H1 (cell line): ENCODE results near the gene GOLGA2. TPM values are rescaled to one million over a fixed set of nuclear protein-coding genes. Genes with fewer than 3 reads are reported as not detected.

Experiments
- CBX5 ChIP-seq: fragments of 300-800, 300-1000 bp; sonication (generic); IDR thresholded peaks from 2 replicates; pipeline ENCODE4 v1.7.1; 2016; ENCODE audit warnings: antibody characterized with exemption, low read length, low read depth
- CHD1 ChIP-seq: IDR thresholded peaks from 2 replicates; pipeline ENCODE4 v1.6.1; 2012; ENCODE audit warnings: low read depth, low read length, improper control_type of control experiment
- KDM1A ChIP-seq: fragments of 200-600, 300-600 bp; sonication (generic); IDR thresholded peaks from 2 replicates; pipeline ENCODE4 v1.7.1; 2016; ENCODE audit warnings: mild to moderate bottlenecking, low read length, borderline replicate concordance
- KDM5A ChIP-seq: fragments of 200-600 bp; IDR thresholded peaks from 2 replicates; pipeline ENCODE4 v1.7.1; 2012; ENCODE audit warnings: mild to moderate bottlenecking, low read length, inconsistent platforms, mixed read lengths
- SAP30 ChIP-seq: fragments of 300-600 bp; sonication (generic); IDR thresholded peaks from 2 replicates; pipeline ENCODE4 v1.7.1; 2012; ENCODE audit warnings: low read length, moderate library complexity, mild to moderate bottlenecking, inconsistent platforms; ENCODE audit not compliant: insufficient read depth, insufficient replicate concordance
- polyA plus RNA-seq, 7 experiments: library from polyadenylated mRNA; depleted of rRNA in 3 of 7; stranded (reverse) in 5 of 7; unstranded in 2 of 7; fragments of >200 nt in 5 of 7; fragments of 200-250 nt in 2 of 7; gene quantifications; 1 replicate in 5 of 7; 2 replicates in 1 of 7; 4 replicates in 1 of 7; pipeline versions ENCODE4 v1.2.1 to v1.2.3, GENCODE V29; 2011 to 2013; ENCODE audit warnings: missing spikeins in 2 of 7, mixed read lengths in 2 of 7
- total RNA-seq: library from RNA; stranded (reverse); fragmentation: NEBNext Ultra II Directional; extraction: Animal tissue kit (Norgen Biotek cat#: 25700); gene quantifications from 2 replicates; pipeline ENCODE4 v1.2.1, GENCODE V29; 2021
- TF ChIP-seq, protein P1 (sequence below): IDR thresholded peaks from 2 replicates; pipeline ENCODE4 v1.6.1; 2012; ENCODE audit warnings: inconsistent platforms
- TF ChIP-seq, protein P2 (sequence below): IDR thresholded peaks from 2 replicates; pipeline ENCODE4 v1.6.1; 2011; ENCODE audit warnings: low read length, improper control_type of control experiment
- TF ChIP-seq, protein P3 (sequence below): IDR thresholded peaks from 2 replicates; pipeline ENCODE4 v1.6.1; 2012; ENCODE audit warnings: inconsistent platforms

Gene GOLGA2
- total and polyA plus RNA-seq, 2 of the 8 experiments (the other 6 are each of a cell fraction or from before 2014, with no cell fraction given) = 13.1 to 43.6 TPM

DNA sequence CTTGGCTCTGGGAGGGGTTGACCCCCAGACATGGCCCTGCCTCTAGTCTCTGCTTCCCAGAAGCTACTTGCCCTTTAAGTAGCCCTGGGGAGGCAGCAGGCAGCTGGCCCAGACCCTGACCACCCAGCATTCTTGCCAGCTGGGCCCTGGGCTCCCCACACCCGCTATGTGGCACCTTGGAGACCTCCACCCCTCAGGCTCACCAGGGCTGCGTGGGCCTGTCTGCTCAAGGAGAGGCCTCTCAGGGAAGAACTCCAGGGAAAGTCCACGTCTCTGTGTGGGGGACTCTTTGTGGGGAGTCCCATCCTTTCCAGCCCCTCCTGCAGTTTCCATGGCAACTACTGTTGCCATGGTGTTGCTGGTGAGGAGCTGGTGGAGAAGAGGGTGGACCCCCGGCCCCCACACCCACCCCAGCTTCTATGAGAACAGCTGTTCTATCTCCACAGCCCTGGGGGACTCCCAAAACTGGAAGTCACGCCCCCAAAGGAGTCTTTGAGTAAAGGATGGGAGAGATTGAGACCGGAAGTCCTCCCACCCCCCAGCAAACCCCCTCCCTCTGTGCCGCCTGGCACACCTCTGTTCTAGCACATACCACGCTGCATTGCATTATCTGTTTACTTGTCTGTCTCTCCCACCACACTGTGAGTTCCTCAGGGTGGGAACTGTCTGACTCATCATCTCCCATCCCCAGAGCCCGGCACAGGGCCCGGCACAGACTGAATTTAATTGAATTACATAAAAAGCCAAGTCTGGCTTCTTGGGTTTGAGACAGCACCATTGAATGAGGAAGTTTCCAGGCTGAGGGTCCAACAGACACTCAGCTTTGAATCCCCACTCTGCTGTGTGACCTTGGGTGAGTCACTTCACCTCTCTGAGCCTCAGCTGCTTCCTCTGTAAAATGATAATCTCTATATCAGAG, 60.1 kb downstream of the GOLGA2 start (continued):
- no peak for TF ChIP-seq KDM5A
- TF ChIP-seq KDM1A = no peak
- TF ChIP-seq, protein P1, sequence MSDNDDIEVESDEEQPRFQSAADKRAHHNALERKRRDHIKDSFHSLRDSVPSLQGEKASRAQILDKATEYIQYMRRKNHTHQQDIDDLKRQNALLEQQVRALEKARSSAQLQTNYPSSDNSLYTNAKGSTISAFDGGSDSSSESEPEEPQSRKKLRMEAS = no peak
- TF ChIP-seq CBX5 = no peak
- no peak for TF ChIP-seq CHD1
- TF ChIP-seq, protein P2, sequence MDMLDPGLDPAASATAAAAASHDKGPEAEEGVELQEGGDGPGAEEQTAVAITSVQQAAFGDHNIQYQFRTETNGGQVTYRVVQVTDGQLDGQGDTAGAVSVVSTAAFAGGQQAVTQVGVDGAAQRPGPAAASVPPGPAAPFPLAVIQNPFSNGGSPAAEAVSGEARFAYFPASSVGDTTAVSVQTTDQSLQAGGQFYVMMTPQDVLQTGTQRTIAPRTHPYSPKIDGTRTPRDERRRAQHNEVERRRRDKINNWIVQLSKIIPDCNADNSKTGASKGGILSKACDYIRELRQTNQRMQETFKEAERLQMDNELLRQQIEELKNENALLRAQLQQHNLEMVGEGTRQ = no peak
- TF ChIP-seq, protein P3, sequence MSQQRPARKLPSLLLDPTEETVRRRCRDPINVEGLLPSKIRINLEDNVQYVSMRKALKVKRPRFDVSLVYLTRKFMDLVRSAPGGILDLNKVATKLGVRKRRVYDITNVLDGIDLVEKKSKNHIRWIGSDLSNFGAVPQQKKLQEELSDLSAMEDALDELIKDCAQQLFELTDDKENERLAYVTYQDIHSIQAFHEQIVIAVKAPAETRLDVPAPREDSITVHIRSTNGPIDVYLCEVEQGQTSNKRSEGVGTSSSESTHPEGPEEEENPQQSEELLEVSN = no peak
- no peak for TF ChIP-seq SAP30
